IPS-15b (cell line): ENCODE results near the gene LRP5.
"Not testable (repeated sequence)": the region's sequence is repeated elsewhere in the genome, so short reads cannot be mapped to it uniquely, and the experiment has no call there.

Experiments
- H3K27me3 ChIP-seq: one replicate; pipeline ENCODE4 v1.6.1; 2013; ENCODE audit warnings: low read length; ENCODE audit not compliant: control insufficient read depth, insufficient read depth
- H3K36me3 ChIP-seq: one replicate; pipeline ENCODE4 v1.6.1; 2013; ENCODE audit warnings: low read length; ENCODE audit not compliant: control insufficient read depth, insufficient read depth
- H3K4me1 ChIP-seq: one replicate; pipeline ENCODE4 v1.6.1; 2013; ENCODE audit warnings: mild to moderate bottlenecking, low read length; ENCODE audit not compliant: control insufficient read depth, insufficient read depth
- H3K4me3 ChIP-seq: one replicate; pipeline ENCODE4 v1.5.1; 2013; ENCODE audit warnings: low read depth, low read length
- H3K9ac ChIP-seq: one replicate; pipeline ENCODE4 v1.6.1; 2013; ENCODE audit warnings: low read depth, mild to moderate bottlenecking, low read length
- H3K9me3 ChIP-seq: one replicate; pipeline ENCODE4 v1.6.1; 2013; ENCODE audit warnings: mild to moderate bottlenecking, low read length; ENCODE audit not compliant: control insufficient read depth, insufficient read depth

Gene LRP5

GRCh38 chr11:68450711-68451110 lies 138.3 kb downstream of the LRP5 start:
- Histone ChIP-seq H3K36me3 (no peaks in the 10 kb centered on the region), H3K9ac (no peak overlapping the region), H3K9me3 (no peaks in the 10 kb centered on the region), H3K4me3 (no peak overlapping the region), H3K4me1 (peaks cover 4% of the 10 kb centered on the region), H3K27me3 (no peaks in the 10 kb centered on the region)

- H3K36me3 ChIP-seq, result no peaks in the 10 kb centered on the region
- H3K27me3 ChIP-seq, result no peaks in the 10 kb centered on the region
- H3K4me1 ChIP-seq, result peaks cover 4% of the 10 kb centered on the region
- H3K9me3 ChIP-seq, result no peaks in the 10 kb centered on the region
- no peak overlapping the region for H3K9ac ChIP-seq
- H3K4me3 ChIP-seq, result no peak overlapping the region
These were observed 142.4 kb downstream of the LRP5 start for GRCh38 chr11:68454767-68455166.

- no peaks in the 10 kb centered on the region for H3K9me3 ChIP-seq
- H3K4me1 ChIP-seq, result peaks cover 4% of the 10 kb centered on the region
- no peaks in the 10 kb centered on the region for H3K27me3 ChIP-seq
- no peak overlapping the region for H3K9ac ChIP-seq
- no peaks in the 10 kb centered on the region for H3K36me3 ChIP-seq
- H3K4me3 ChIP-seq, result no peak overlapping the region
These were observed 143.1 kb downstream of the LRP5 start for GRCh38 chr11:68455485-68455884.

- Histone ChIP-seq H3K9ac (no peak overlapping the region), H3K27me3 (no peaks in the 10 kb centered on the region), H3K4me1 (peaks cover 6% of the 10 kb centered on the region), H3K4me3 (no peak overlapping the region), H3K36me3 (no peaks in the 10 kb centered on the region), H3K9me3 (no peaks in the 10 kb centered on the region)
These were observed 145.0 kb downstream of the LRP5 start for GRCh38 chr11:68457216-68457897.

GRCh38 chr11:68457898-68458249 lies 145.5 kb downstream of the LRP5 start:
- Histone ChIP-seq H3K4me3 (no peak overlapping the region), H3K36me3 (no peaks in the 10 kb centered on the region), H3K4me1 (peaks cover 6% of the 10 kb centered on the region), H3K27me3 (no peaks in the 10 kb centered on the region), H3K9ac (no peak overlapping the region), H3K9me3 (no peaks in the 10 kb centered on the region)

GRCh38 chr11:68458340-68458739 lies 145.9 kb downstream of the LRP5 start:
- H3K4me3 ChIP-seq, H3K36me3 ChIP-seq, H3K9ac ChIP-seq, H3K27me3 ChIP-seq, H3K4me1 ChIP-seq, H3K9me3 ChIP-seq: not testable (repeated sequence)

- Histone ChIP-seq H3K4me1 (peaks cover 6% of the 10 kb centered on the region), H3K9ac (peak overlapping the region; percentile 87), H3K4me3 (peak overlapping the region; percentile 71), H3K36me3 (no peaks in the 10 kb centered on the region), H3K9me3 (no peaks in the 10 kb centered on the region), H3K27me3 (no peaks in the 10 kb centered on the region)
These were observed 147.7 kb downstream of the LRP5 start for GRCh38 chr11:68459886-68460740.

GRCh38 chr11:68460741-68461574 lies 148.6 kb downstream of the LRP5 start, which contains the start of gene PPP6R3:
Gene PPP6R3, plus strand, starts transcription at chr11:68460752. Its CDS starts 76,913 bp downstream, at chr11:68537665.
- Histone ChIP-seq H3K4me1 (peaks cover 2% of the 10 kb centered on the region), H3K4me3 (peak within 1 kb of the TSS; percentile 71), H3K9me3 (no peaks in the 10 kb centered on the region), H3K9ac (peak within 1 kb of the TSS; percentile 87), H3K36me3 (no peaks in the 10 kb centered on the region), H3K27me3 (no peaks in the 10 kb centered on the region)

GRCh38 chr11:68461575-68461917 lies 149.2 kb downstream of the LRP5 start:
- no peaks in the 10 kb centered on the region for H3K27me3 ChIP-seq
- H3K9me3 ChIP-seq, result no peaks in the 10 kb centered on the region
- H3K4me1 ChIP-seq, result peaks cover 2% of the 10 kb centered on the region
- peak overlapping the region; percentile 84 for H3K9ac ChIP-seq
- H3K36me3 ChIP-seq, result no peaks in the 10 kb centered on the region
- peak overlapping the region; percentile 69 for H3K4me3 ChIP-seq

GRCh38 chr11:68463714-68464113 lies 151.3 kb downstream of the LRP5 start:
- peaks cover 14% of the 10 kb centered on the region for H3K4me1 ChIP-seq
- H3K27me3 ChIP-seq, result no peaks in the 10 kb centered on the region
- no peak overlapping the region for H3K4me3 ChIP-seq
- no peaks in the 10 kb centered on the region for H3K9me3 ChIP-seq
- H3K36me3 ChIP-seq, result no peaks in the 10 kb centered on the region
- H3K9ac ChIP-seq, result no peak overlapping the region

- H3K27me3 ChIP-seq, result no peaks in the 10 kb centered on the region
- no peaks in the 10 kb centered on the region for H3K9me3 ChIP-seq
- no peak overlapping the region for H3K4me3 ChIP-seq
- H3K4me1 ChIP-seq, result peaks cover 36% of the 10 kb centered on the region
- no peak overlapping the region for H3K9ac ChIP-seq
- peaks cover 4% of the 10 kb centered on the region for H3K36me3 ChIP-seq
These were observed 154.9 kb downstream of the LRP5 start for GRCh38 chr11:68467201-68467834.
